Measurements from ENCODE around the gene RPH3AL.

RPH3AL gene

GRCh38 chr17:263773-264172 is 88.8 kb downstream of the RPH3AL start:
- DNase-seq (ENCODE audit: low read depth in 1 of 2, low spot score in 1 of 2) = no peak

- no peak for DNase-seq (ENCODE audit: low read depth in 1 of 2, low spot score in 1 of 2)
Measured at GRCh38 chr17:263271-263670, 89.3 kb downstream of the RPH3AL start.

GRCh38 chr17:261635-262034 is 91.0 kb downstream of the RPH3AL start:
- no peak for DNase-seq (ENCODE audit: low read depth in 1 of 2, low spot score in 1 of 2)

- no peak for DNase-seq (ENCODE audit: low read depth in 1 of 2, low spot score in 1 of 2)
Measured at GRCh38 chr17:260944-261343, 91.7 kb downstream of the RPH3AL start.

- DNase-seq (ENCODE audit: low read depth in 1 of 2, low spot score in 1 of 2) = no peak
Measured at GRCh38 chr17:260031-260791, 92.4 kb downstream of the RPH3AL start.

GRCh38 chr17:259341-259976 is 93.1 kb downstream of the RPH3AL start:
- DNase-seq (ENCODE audit: low read depth in 1 of 2, low spot score in 1 of 2) = no peak

- DNase-seq (ENCODE audit: low read depth in 1 of 2, low spot score in 1 of 2) = no peak
Measured at GRCh38 chr17:258906-259305, 93.7 kb downstream of the RPH3AL start.

- DNase-seq (ENCODE audit: low read depth in 1 of 2, low spot score in 1 of 2) = no peak
Measured at GRCh38 chr17:258045-258734, 94.4 kb downstream of the RPH3AL start.

- no peak for DNase-seq (ENCODE audit: low read depth in 1 of 2, low spot score in 1 of 2)
Measured at GRCh38 chr17:253091-253846, 99.3 kb downstream of the RPH3AL start.

GRCh38 chr17:252456-252855 is 100.2 kb downstream of the RPH3AL start:
- no peak for DNase-seq (ENCODE audit: low read depth in 1 of 2, low spot score in 1 of 2)

GRCh38 chr17:251531-251930 is 101.1 kb downstream of the RPH3AL start:
- DNase-seq (ENCODE audit: low read depth in 1 of 2, low spot score in 1 of 2) = no peak

- DNase-seq (ENCODE audit: low read depth in 1 of 2, low spot score in 1 of 2) = no peak
Measured at GRCh38 chr17:250487-251300, 101.9 kb downstream of the RPH3AL start.

GRCh38 chr17:249236-249993 is 103.2 kb downstream of the RPH3AL start:
- no peak for DNase-seq (ENCODE audit: low read depth in 1 of 2, low spot score in 1 of 2)

GRCh38 chr17:248337-249235 is 104.0 kb downstream of the RPH3AL start:
- no peak for DNase-seq (ENCODE audit: low read depth in 1 of 2, low spot score in 1 of 2)

GRCh38 chr17:247767-248166 is 104.8 kb downstream of the RPH3AL start:
- DNase-seq (ENCODE audit: low read depth in 1 of 2, low spot score in 1 of 2) = no peak

- no peak for DNase-seq (ENCODE audit: low read depth in 1 of 2, low spot score in 1 of 2)
Measured at GRCh38 chr17:246851-247421, 105.7 kb downstream of the RPH3AL start.

- no peak for DNase-seq (ENCODE audit: low read depth in 1 of 2, low spot score in 1 of 2)
Measured at GRCh38 chr17:246226-246625, 106.4 kb downstream of the RPH3AL start.

- DNase-seq (ENCODE audit: low read depth in 1 of 2, low spot score in 1 of 2) = no peak
Measured at GRCh38 chr17:245611-246010, 107.0 kb downstream of the RPH3AL start.

- DNase-seq (ENCODE audit: low read depth in 1 of 2, low spot score in 1 of 2) = no peak
Measured at GRCh38 chr17:245020-245419, 107.6 kb downstream of the RPH3AL start.
